ENCODE measurements around the gene DMTF1.
"Not testable (repeated sequence)": the region's sequence is repeated elsewhere in the genome, so short reads cannot be mapped to it uniquely, and the experiment has no call there.

The DMTF1 gene

GRCh38 chr7:87152112-87152896, at the start of gene DMTF1:
DMTF1 (plus strand) TSS chr7:87152453; CDS start chr7:87164942, 12,489 bp downstream.
- in situ Hi-C loops (cut with MboI; ENCODE audit: low sequenced_read_pairs), result no loop called here

GRCh38 chr7:87105401-87105800, 46.9 kb upstream of the DMTF1 start:
- in situ Hi-C loops (cut with MboI; ENCODE audit: low sequenced_read_pairs), result no loop called here

- in situ Hi-C loops (cut with MboI; ENCODE audit: low sequenced_read_pairs), result no loop called here
Measured at GRCh38 chr7:87106974-87107612, 45.2 kb upstream of the DMTF1 start.

- in situ Hi-C loops (cut with MboI; ENCODE audit: low sequenced_read_pairs), result no loop called here
Measured at GRCh38 chr7:87107949-87108776, 44.1 kb upstream of the DMTF1 start.

GRCh38 chr7:87110778-87111177, 41.5 kb upstream of the DMTF1 start:
- in situ Hi-C loops (cut with MboI; ENCODE audit: low sequenced_read_pairs), result no loop called here

GRCh38 chr7:87111877-87112276, 40.4 kb upstream of the DMTF1 start:
- in situ Hi-C loops (cut with MboI; ENCODE audit: low sequenced_read_pairs), result no loop called here

- in situ Hi-C loops (cut with MboI; ENCODE audit: low sequenced_read_pairs), result no loop called here
Measured at GRCh38 chr7:87113077-87113476, 39.2 kb upstream of the DMTF1 start.

- in situ Hi-C loops (cut with MboI; ENCODE audit: low sequenced_read_pairs), result not testable (repeated sequence)
Measured at GRCh38 chr7:87113904-87114303, 38.3 kb upstream of the DMTF1 start.

GRCh38 chr7:87115772-87116171, 36.5 kb upstream of the DMTF1 start:
- in situ Hi-C loops (cut with MboI; ENCODE audit: low sequenced_read_pairs), result not testable (repeated sequence)

GRCh38 chr7:87116315-87116714, 35.9 kb upstream of the DMTF1 start:
- in situ Hi-C loops (cut with MboI; ENCODE audit: low sequenced_read_pairs), result no loop called here

- in situ Hi-C loops (cut with MboI; ENCODE audit: low sequenced_read_pairs), result no loop called here
Measured at GRCh38 chr7:87119581-87119980, 32.7 kb upstream of the DMTF1 start.

GRCh38 chr7:87123105-87123504, 29.1 kb upstream of the DMTF1 start:
- in situ Hi-C loops (cut with MboI; ENCODE audit: low sequenced_read_pairs), result no loop called here

- in situ Hi-C loops (cut with MboI; ENCODE audit: low sequenced_read_pairs), result no loop called here
Measured at GRCh38 chr7:87127019-87127418, 25.2 kb upstream of the DMTF1 start.

GRCh38 chr7:87128861-87129267, 23.4 kb upstream of the DMTF1 start:
- in situ Hi-C loops (cut with MboI; ENCODE audit: low sequenced_read_pairs), result no loop called here

GRCh38 chr7:87129332-87129731, 22.9 kb upstream of the DMTF1 start:
- in situ Hi-C loops (cut with MboI; ENCODE audit: low sequenced_read_pairs), result no loop called here

- in situ Hi-C loops (cut with MboI; ENCODE audit: low sequenced_read_pairs), result no loop called here
Measured at GRCh38 chr7:87129848-87130247, 22.4 kb upstream of the DMTF1 start.

- in situ Hi-C loops (cut with MboI; ENCODE audit: low sequenced_read_pairs), result no loop called here
Measured at GRCh38 chr7:87131771-87132170, 20.5 kb upstream of the DMTF1 start.

- in situ Hi-C loops (cut with MboI; ENCODE audit: low sequenced_read_pairs), result no loop called here
Measured at GRCh38 chr7:87137271-87137670, 15.0 kb upstream of the DMTF1 start.

- in situ Hi-C loops (cut with MboI; ENCODE audit: low sequenced_read_pairs), result no loop called here
Measured at GRCh38 chr7:87139514-87139913, 12.7 kb upstream of the DMTF1 start.

- in situ Hi-C loops (cut with MboI; ENCODE audit: low sequenced_read_pairs), result no loop called here
Measured at GRCh38 chr7:87140271-87140748, 11.9 kb upstream of the DMTF1 start.

- in situ Hi-C loops (cut with MboI; ENCODE audit: low sequenced_read_pairs), result no loop called here
Measured at GRCh38 chr7:87144173-87144657, 8.0 kb upstream of the DMTF1 start.
